VCaP (cell line): Measurements from ENCODE around the gene OST4.
A peak's percentile ranks its signal among the peaks of the same experiment; 100 is the strongest.

Experiments used
- H3K27ac ChIP-seq: fragments of 450-650 bp; 2 replicates; pipeline ENCODE4 v1.5.1; 2017
- TF ChIP-seq, protein P1 (sequence below): fragments of 450-650 bp; conservative IDR thresholded peaks from 2 replicates; pipeline ENCODE4 v1.5.1; 2017; ENCODE audit warnings: mild to moderate bottlenecking, moderate library complexity

The OST4 gene

DNA sequence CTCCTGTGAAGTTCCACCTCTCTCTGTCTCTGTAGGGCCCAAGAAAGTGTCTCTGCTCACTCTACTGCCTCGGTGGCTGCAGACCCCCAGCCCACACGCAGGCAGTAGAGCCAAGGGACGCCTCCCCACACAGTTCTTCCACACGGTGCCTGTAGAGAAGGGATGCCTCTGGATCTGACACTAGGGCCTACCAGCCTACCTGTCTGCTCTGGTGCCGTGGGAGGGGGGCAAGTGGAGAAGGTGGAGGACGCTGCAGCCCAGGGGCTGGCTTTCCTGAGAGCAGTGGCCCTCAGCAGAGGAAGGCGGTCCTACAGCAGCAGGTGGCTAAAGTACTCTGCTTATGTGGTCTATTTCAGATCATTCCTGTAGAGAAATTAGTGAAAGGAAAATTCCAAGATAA, 47.7 kb downstream of the OST4 start:
- H3K27ac ChIP-seq: no peak overlapping the region
- TF ChIP-seq, protein P1, sequence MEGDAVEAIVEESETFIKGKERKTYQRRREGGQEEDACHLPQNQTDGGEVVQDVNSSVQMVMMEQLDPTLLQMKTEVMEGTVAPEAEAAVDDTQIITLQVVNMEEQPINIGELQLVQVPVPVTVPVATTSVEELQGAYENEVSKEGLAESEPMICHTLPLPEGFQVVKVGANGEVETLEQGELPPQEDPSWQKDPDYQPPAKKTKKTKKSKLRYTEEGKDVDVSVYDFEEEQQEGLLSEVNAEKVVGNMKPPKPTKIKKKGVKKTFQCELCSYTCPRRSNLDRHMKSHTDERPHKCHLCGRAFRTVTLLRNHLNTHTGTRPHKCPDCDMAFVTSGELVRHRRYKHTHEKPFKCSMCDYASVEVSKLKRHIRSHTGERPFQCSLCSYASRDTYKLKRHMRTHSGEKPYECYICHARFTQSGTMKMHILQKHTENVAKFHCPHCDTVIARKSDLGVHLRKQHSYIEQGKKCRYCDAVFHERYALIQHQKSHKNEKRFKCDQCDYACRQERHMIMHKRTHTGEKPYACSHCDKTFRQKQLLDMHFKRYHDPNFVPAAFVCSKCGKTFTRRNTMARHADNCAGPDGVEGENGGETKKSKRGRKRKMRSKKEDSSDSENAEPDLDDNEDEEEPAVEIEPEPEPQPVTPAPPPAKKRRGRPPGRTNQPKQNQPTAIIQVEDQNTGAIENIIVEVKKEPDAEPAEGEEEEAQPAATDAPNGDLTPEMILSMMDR: no peak

DNA sequence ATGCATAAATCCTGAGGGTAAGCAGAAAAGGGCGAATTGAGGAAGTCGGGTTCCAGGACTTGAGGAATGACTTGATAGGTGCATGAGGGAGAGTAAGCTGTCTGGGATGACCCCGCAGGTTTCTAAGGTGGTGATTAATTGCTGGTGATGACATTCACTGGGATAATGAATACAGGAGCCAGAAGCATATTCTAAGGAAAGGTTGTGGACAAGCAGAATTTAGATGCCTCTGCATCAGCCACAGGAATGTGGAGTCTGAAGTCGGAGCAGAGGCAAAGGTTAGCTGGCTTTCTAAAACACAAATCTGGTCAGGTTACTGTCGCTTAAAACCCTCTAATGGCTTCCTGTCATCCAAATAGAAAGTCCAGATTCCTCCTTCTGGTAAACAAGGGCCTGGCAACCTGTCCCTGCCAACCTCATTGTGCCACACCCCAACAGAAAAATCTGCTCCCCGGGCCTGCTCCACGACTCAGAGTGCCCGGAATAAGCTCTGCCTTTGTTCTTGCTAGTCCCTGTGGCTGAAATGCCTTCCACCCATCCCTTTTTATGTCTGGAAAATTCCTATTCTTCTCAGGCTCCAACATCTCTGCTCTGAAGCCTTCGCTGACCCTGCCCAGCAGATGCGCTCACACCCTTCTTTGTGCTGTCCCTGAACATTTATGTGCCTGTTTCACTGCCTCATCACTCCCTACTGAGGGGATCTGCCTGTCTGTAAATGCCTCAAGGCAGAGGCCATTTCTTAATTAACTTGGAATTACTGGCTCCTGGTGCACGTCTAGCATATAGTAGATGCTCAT, 50.0 kb downstream of the OST4 start:
- peak overlapping the region; percentile 23; the same call in 1 of the 2 replicates for H3K27ac ChIP-seq
- TF ChIP-seq, protein P1: no peak
